ENCODE results near the gene RNF38.

RNF38 gene

GRCh38 chr9:36441966-36442365 is 41.9 kb upstream of the RNF38 start:
- DNase-seq (ENCODE audit: low read depth), result no peak
- TF ChIP-seq CTCF (IDR thresholded peaks at IDR 0.05; ENCODE audit: insufficient read depth, low read depth, low read length, missing control alignments), result no peak
- H3K4me3 ChIP-seq (ENCODE audit: low read length), result no peak overlapping the region

- H3K4me3 ChIP-seq (ENCODE audit: low read length), result no peak overlapping the region
- no peak for TF ChIP-seq CTCF (IDR thresholded peaks at IDR 0.05; ENCODE audit: insufficient read depth, low read depth, low read length, missing control alignments)
- no peak for DNase-seq (ENCODE audit: low read depth)
Observed at GRCh38 chr9:36438536-36439236, 38.6 kb upstream of the RNF38 start.

GRCh38 chr9:36437790-36438189 is 37.7 kb upstream of the RNF38 start:
- no peak overlapping the region for H3K4me3 ChIP-seq (ENCODE audit: low read length)
- no peak for TF ChIP-seq CTCF (IDR thresholded peaks at IDR 0.05; ENCODE audit: insufficient read depth, low read depth, low read length, missing control alignments)
- DNase-seq (ENCODE audit: low read depth), result no peak

- no peak for TF ChIP-seq CTCF (IDR thresholded peaks at IDR 0.05; ENCODE audit: insufficient read depth, low read depth, low read length, missing control alignments)
- H3K4me3 ChIP-seq (ENCODE audit: low read length), result no peak overlapping the region
- DNase-seq (ENCODE audit: low read depth), result no peak
Observed at GRCh38 chr9:36436909-36437308, 36.8 kb upstream of the RNF38 start.

- no peak for TF ChIP-seq CTCF (IDR thresholded peaks at IDR 0.05; ENCODE audit: insufficient read depth, low read depth, low read length, missing control alignments)
- DNase-seq (ENCODE audit: low read depth), result peak; percentile 23
- no peak overlapping the region for H3K4me3 ChIP-seq (ENCODE audit: low read length)
Observed at GRCh38 chr9:36433386-36433785, 33.3 kb upstream of the RNF38 start.

GRCh38 chr9:36431078-36431477 is 31.0 kb upstream of the RNF38 start:
- DNase-seq (ENCODE audit: low read depth), result no peak
- no peak overlapping the region for H3K4me3 ChIP-seq (ENCODE audit: low read length)
- no peak for TF ChIP-seq CTCF (IDR thresholded peaks at IDR 0.05; ENCODE audit: insufficient read depth, low read depth, low read length, missing control alignments)

GRCh38 chr9:36426945-36427344 is 26.9 kb upstream of the RNF38 start:
- TF ChIP-seq CTCF (IDR thresholded peaks at IDR 0.05; ENCODE audit: insufficient read depth, low read depth, low read length, missing control alignments), result no peak
- no peak overlapping the region for H3K4me3 ChIP-seq (ENCODE audit: low read length)
- no peak for DNase-seq (ENCODE audit: low read depth)

Data from epithelial cell of esophagus (primary cell).